ENCODE measurements around the gene SREK1.
"Not testable (repeated sequence)": the region's sequence is repeated elsewhere in the genome, so short reads cannot be mapped to it uniquely, and the experiment has no call there.

Gene SREK1

DNA sequence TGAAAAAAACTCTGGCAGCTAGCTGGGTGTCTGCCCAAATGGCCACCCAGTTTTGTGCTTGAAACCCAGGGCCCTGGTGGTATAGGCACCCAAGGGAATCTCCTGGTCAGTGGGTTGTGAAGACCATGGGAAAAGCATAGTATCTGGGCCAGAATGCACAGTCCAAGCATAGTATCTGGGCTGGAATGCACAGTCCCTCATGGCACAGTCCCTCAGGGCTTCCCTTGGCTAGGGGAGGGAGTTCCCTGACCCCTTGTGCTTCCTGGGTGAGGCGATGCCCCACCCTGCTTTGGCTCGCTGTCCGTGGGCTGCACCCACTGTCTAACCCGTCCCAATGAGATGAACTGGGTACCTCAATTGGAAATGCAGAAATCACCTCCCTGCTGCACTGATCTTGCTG, 78.8 kb downstream of the SREK1 start:
- not testable (repeated sequence) for DNase-seq (ENCODE audit: low spot score)

DNA sequence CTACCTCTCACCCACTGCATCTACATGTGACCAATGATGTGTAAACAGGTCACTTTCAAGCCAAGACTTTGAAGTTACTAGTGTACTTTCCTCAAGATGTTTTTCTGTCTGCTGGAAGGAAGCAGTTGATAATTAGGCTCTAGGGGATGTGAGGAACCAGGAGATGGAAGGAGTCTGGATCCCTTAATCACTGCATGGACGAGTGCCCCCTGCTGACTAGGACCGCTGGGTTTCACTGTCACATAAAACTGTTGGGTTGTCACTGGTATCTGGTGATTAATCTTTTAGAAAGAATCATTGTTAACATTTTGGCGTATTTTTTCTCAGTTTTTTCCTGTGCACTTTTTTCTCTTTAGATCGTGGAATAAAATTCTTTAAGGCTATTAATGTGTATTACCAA, 79.5 kb downstream of the SREK1 start:
- no peak for DNase-seq (ENCODE audit: low spot score)

DNA sequence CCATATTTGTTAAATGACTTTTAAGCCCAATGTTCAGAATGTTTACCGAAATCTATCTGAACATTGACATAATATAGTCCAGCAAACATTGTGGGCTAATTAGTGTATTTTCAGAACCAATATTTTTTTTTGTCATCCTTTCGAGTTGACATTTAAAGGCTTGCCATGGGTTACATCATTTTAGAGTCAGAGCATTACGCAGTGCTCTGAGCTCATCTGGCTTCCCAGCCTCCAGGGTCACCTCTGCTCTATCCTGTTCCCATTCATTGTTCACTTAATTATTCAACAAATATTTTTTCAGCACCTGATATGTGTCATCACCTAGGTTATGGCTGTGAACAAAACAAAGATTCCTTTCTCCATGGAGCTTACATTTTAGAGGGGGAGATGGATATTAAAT, 80.2 kb downstream of the SREK1 start:
- no peak for DNase-seq (ENCODE audit: low spot score)

DNA sequence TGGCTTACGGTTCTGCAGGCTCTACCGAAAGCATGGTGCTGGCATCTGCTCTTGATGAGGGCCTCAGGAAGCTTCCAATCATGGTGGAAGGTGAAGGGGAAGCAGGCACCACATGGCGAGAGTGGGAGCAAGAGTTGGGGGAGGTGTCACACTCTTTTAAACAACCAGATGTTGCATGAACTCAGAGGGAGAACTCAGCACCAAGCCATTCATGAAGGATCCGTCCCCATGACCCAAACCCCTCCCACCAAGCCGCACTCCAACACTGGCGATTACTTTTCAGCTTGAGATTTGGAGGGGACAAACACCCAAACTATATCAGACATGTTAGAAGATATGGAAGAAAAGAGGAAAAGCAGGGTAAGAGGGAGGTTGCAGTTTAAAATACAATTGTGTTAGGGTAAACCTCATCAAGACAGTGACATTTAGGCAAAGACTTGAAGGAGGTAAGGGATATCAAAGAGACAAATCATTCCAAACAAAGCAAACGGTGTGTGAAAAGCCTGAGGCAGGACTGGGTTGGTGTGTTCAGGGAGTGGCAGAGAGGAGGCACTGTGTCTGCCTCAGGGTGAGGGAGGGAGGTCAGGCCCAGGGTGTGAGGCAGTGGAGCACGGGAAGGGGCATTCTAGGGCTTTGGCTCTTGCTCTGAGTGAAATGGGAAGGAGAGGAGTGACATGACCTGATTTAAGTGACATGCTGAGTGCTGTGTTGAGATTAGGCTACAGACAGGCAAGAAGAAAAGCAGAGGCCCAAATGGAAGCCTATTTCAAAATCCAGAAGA, 80.9 kb downstream of the SREK1 start:
- DNase-seq (ENCODE audit: low spot score), result no peak

DNA sequence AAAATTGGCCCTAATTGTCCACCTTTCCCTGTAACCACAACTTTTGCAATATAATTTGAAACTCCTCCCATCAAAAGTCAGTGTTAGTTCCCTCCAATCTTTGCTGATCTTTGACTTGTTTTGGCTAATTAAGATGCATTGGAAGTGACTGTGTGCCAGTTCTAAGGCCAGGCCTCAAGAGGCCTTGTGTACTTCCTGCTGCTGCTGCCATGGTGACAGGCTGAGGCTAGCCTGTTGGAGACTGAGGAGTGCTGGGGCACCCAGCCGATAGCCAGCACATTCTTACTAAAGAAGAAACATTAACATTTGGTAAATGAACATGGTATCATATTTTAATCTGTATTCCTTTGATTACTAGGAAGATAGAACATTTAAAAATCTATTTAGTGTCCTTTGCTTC, 86.5 kb downstream of the SREK1 start:
- no peak for DNase-seq (ENCODE audit: low spot score)

DNA sequence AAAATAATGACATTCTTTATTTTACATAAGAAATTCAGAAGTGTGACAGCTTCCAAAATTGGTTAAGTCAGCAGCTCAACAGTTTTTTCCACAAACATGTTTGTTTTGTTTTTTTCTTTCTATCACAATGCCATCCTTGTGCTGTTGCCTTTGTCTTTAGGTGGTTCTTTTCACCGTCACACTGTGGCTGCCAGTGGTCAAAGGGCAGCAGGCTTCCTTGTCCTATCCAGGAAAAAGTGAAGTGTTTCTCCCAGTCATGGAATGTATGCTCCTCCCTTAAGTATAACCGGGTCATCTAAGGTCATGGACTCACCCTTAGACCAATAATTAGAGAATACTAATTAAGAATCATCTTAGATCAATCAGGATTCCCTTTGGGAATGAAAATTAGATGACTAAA, 87.4 kb downstream of the SREK1 start:
- DNase-seq (ENCODE audit: low spot score), result no peak

DNA sequence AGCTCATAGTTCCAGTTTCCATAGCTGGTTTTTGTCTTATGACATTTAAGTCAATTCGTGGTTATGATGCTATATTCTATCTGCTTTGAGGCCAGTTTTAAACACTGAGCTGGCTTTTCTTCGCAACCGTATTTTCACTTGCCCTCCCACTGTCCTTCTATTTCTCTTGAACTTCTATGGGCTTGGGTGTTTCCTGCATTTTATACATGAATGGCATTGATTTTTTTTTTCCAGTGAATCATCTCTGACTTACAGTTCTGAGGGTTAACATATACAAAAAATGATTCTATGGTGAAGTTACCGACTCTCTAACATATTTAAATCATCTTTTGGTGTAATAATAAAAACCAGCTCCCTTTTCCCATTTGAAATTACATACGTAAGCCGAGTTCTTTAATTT, 88.2 kb downstream of the SREK1 start:
- DNase-seq (ENCODE audit: low spot score), result no peak

DNA sequence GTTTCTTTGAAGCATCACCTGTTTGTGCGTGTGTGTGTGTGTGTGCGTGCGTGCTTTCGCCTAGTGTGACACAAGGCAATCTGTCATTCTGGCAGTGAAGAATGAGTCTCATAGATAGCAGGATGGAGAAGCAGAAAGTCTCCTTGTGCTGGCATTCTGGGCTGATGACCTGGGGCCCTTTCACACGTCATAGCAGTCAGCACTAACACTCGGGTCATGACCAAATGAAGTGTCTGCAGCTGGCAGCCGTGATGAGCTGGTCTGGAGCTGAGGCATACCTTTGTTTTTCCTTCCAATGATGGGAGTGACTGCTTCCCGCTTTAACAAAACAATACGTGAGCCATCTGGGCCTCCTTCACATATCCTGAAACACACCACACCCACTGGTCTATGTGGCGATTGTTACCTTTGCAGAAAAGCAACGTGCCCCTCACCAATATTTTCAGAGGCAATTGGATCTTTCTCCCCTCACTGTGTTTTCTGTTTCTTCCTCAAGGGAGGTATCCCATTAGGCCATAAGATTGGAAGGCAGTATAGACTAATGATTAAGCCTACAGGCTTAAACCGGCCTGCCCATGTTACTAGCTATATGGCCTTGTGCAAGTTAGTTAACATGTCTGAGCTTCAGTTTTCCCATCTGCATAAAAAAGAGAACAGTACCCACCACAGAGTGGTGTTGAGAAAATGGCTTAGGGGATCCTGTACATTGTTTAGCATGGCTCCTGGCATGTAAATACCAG, 88.8 kb downstream of the SREK1 start:
- DNase-seq (ENCODE audit: low spot score), result no peak

Data from CD4-positive, alpha-beta T cell treated with Interleukin-15 for 4 hours (primary cell).